ENCODE results near the gene SEMA3A.

DNA sequence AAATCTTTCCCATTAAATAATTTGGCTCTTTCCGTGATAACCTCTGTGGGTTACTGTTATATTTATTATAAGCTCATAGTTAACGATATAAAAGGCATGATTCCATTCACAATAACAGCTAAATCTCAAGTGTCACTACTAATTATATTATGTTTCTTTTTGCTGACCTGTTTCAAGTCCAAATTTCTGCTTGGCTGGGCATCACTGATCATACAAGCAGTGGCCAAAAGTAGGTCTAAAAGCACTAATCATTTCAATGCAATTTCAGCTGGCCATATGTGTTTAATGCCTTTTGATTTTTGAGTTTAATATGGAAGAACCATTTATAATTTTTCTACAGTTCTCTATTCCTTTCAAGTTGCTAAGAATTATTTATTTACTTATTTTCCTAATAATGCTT is 110.7 kb downstream of the SEMA3A start:
- TF ChIP-seq EZH2phosphoT487 (IDR thresholded peaks at IDR 0.05; ENCODE audit: insufficient read depth, low read depth) (no peak), EZH2 (IDR thresholded peaks at IDR 0.05; ENCODE audit: insufficient read depth, poor library complexity, severe bottlenecking) (no peak)

Data from GM23248 (cell line).